Measurements from ENCODE around the gene HBEGF. TPM values are rescaled to one million over a fixed set of nuclear protein-coding genes. Genes with fewer than 3 reads are reported as not detected.

Gene HBEGF
- total and polyA plus RNA-seq, 2 experiments from 2014 or later, result 2.2 to 2.9 TPM

- H3K27me3 ChIP-seq (ENCODE audit: insufficient read depth), result no peaks in the 10 kb centered on the region
- H3K27ac ChIP-seq (ENCODE audit: low read depth), result no peak overlapping the region
- H3K4me3 Mint-ChIP-seq, result no peak overlapping the region
- H3K9me2 ChIP-seq (ENCODE audit: insufficient read depth), result 0 out of 2 replicates have a peak, but pooled peaks cover 3% of the 10 kb centered on the region
- H3K27me3 Mint-ChIP-seq (ENCODE audit: insufficient read depth, low read depth, poor library complexity), result peaks cover 2% of the 10 kb centered on the region
- DNase-seq (ENCODE audit: low spot score), result no peak
- H3K36me3 Mint-ChIP-seq (ENCODE audit: low read depth), result no peaks in the 10 kb centered on the region
- no peaks in the 10 kb centered on the region for H3K9me3 Mint-ChIP-seq
- no peaks in the 10 kb centered on the region for H3K79me2 ChIP-seq (replicated peaks; ENCODE audit: insufficient read depth)
- no peak for TF ChIP-seq EZH2phosphoT487 (IDR thresholded peaks at IDR 0.05; ENCODE audit: unreplicated experiment)
- no peak for TF ChIP-seq POLR2AphosphoS5 (IDR thresholded peaks at IDR 0.05; ENCODE audit: low read depth)
- TF ChIP-seq ZNF114 (CRISPR knock-in tag; IDR thresholded peaks at IDR 0.05), result no peak
- TF ChIP-seq CREB1 (CRISPR knock-in tag; IDR thresholded peaks at IDR 0.05; ENCODE audit: low read depth), result no peak
- no peaks in the 10 kb centered on the region for H3K36me3 ChIP-seq (ENCODE audit: insufficient read depth)
- H2AFZ ChIP-seq, result no peak overlapping the region
- H3K4me3 ChIP-seq, result no peak overlapping the region
- no peak for ATAC-seq
- H4K20me1 ChIP-seq (replicated peaks; ENCODE audit: insufficient read depth), result no peaks in the 10 kb centered on the region
- no peak overlapping the region for H3K4me2 ChIP-seq
- H3K27ac Mint-ChIP-seq, result no peak overlapping the region
- H3K4me1 ChIP-seq (ENCODE audit: insufficient read depth), result no peaks in the 10 kb centered on the region
- no peaks in the 10 kb centered on the region for H3F3A ChIP-seq (replicated peaks; ENCODE audit: low read depth)
- H3K4me1 Mint-ChIP-seq, result no peaks in the 10 kb centered on the region
Measured at GRCh38 chr5:140391732-140392131, 45.3 kb upstream of the HBEGF start.

DNA sequence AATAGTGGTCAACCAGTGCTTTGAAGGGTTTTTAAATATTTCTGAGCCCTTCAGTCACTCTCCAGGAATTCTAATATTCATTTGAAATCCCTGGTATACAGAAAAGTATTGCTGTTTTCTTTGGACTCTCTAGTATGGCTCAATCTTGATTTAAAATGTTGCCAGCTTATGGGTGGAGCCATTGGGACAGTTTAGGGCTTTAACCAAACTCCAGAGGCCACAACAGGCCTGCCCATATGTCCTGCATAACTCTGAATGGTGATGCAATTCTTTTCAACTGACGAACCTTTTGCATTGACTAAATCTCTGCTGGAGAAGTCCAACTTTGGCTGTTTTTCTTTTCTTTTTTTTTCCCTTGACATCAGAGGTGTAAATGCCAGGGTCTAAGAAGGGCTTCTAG, 44.9 kb upstream of the HBEGF start:
- H3K4me3 ChIP-seq, result no peak overlapping the region
- no peaks in the 10 kb centered on the region for H3F3A ChIP-seq (replicated peaks; ENCODE audit: low read depth)
- no peaks in the 10 kb centered on the region for H3K4me1 Mint-ChIP-seq
- no peak overlapping the region for H3K4me3 Mint-ChIP-seq
- DNase-seq (ENCODE audit: low spot score) (no peak), ATAC-seq (no peak)
- no peaks in the 10 kb centered on the region for H3K9me3 Mint-ChIP-seq
- no peaks in the 10 kb centered on the region for H3K27me3 ChIP-seq (ENCODE audit: insufficient read depth)
- peaks cover 2% of the 10 kb centered on the region for H3K27me3 Mint-ChIP-seq (ENCODE audit: insufficient read depth, low read depth, poor library complexity)
- no peaks in the 10 kb centered on the region for H3K36me3 ChIP-seq (ENCODE audit: insufficient read depth)
- H3K4me2 ChIP-seq, result no peak overlapping the region
- no peak overlapping the region for H3K27ac ChIP-seq (ENCODE audit: low read depth)
- H4K20me1 ChIP-seq (replicated peaks; ENCODE audit: insufficient read depth), result no peaks in the 10 kb centered on the region
- no peaks in the 10 kb centered on the region for H3K36me3 Mint-ChIP-seq (ENCODE audit: low read depth)
- no peak overlapping the region for H3K27ac Mint-ChIP-seq
- H3K79me2 ChIP-seq (replicated peaks; ENCODE audit: insufficient read depth), result no peaks in the 10 kb centered on the region
- H2AFZ ChIP-seq, result no peak overlapping the region
- 0 out of 2 replicates have a peak, but pooled peaks cover 3% of the 10 kb centered on the region for H3K9me2 ChIP-seq (ENCODE audit: insufficient read depth)
- H3K4me1 ChIP-seq (ENCODE audit: insufficient read depth), result no peaks in the 10 kb centered on the region
- no peak for TF ChIP-seq NANOG (IDR thresholded peaks at IDR 0.05; ENCODE audit: borderline replicate concordance)
- no peak for TF ChIP-seq EZH2 (IDR thresholded peaks at IDR 0.05; ENCODE audit: low read depth, unreplicated experiment)
- TF ChIP-seq CTCF (conservative IDR thresholded peaks at IDR 0.05; ENCODE audit: low read depth in 2 of 2), result no peak
- TF ChIP-seq, protein P1, sequence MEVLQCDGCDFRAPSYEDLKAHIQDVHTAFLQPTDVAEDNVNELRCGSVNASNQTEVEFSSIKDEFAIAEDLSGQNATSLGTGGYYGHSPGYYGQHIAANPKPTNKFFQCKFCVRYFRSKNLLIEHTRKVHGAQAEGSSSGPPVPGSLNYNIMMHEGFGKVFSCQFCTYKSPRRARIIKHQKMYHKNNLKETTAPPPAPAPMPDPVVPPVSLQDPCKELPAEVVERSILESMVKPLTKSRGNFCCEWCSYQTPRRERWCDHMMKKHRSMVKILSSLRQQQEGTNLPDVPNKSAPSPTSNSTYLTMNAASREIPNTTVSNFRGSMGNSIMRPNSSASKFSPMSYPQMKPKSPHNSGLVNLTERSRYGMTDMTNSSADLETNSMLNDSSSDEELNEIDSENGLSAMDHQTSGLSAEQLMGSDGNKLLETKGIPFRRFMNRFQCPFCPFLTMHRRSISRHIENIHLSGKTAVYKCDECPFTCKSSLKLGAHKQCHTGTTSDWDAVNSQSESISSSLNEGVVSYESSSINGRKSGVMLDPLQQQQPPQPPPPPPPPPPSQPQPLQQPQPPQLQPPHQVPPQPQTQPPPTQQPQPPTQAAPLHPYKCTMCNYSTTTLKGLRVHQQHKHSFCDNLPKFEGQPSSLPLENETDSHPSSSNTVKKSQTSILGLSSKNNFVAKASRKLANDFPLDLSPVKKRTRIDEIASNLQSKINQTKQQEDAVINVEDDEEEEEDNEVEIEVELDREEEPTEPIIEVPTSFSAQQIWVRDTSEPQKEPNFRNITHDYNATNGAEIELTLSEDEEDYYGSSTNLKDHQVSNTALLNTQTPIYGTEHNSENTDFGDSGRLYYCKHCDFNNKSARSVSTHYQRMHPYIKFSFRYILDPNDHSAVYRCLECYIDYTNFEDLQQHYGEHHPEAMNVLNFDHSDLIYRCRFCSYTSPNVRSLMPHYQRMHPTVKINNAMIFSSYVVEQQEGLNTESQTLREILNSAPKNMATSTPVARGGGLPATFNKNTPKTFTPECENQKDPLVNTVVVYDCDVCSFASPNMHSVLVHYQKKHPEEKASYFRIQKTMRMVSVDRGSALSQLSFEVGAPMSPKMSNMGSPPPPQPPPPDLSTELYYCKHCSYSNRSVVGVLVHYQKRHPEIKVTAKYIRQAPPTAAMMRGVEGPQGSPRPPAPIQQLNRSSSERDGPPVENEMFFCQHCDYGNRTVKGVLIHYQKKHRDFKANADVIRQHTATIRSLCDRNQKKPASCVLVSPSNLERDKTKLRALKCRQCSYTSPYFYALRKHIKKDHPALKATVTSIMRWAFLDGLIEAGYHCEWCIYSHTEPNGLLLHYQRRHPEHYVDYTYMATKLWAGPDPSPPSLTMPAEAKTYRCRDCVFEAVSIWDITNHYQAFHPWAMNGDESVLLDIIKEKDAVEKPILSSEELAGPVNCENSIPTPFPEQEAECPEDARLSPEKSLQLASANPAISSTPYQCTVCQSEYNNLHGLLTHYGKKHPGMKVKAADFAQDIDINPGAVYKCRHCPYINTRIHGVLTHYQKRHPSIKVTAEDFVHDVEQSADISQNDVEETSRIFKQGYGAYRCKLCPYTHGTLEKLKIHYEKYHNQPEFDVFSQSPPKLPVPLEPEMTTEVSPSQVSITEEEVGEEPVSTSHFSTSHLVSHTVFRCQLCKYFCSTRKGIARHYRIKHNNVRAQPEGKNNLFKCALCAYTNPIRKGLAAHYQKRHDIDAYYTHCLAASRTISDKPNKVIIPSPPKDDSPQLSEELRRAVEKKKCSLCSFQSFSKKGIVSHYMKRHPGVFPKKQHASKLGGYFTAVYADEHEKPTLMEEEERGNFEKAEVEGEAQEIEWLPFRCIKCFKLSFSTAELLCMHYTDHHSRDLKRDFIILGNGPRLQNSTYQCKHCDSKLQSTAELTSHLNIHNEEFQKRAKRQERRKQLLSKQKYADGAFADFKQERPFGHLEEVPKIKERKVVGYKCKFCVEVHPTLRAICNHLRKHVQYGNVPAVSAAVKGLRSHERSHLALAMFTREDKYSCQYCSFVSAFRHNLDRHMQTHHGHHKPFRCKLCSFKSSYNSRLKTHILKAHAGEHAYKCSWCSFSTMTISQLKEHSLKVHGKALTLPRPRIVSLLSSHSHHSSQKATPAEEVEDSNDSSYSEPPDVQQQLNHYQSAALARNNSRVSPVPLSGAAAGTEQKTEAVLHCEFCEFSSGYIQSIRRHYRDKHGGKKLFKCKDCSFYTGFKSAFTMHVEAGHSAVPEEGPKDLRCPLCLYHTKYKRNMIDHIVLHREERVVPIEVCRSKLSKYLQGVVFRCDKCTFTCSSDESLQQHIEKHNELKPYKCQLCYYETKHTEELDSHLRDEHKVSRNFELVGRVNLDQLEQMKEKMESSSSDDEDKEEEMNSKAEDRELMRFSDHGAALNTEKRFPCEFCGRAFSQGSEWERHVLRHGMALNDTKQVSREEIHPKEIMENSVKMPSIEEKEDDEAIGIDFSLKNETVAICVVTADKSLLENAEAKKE (CRISPR knock-in tag; IDR thresholded peaks at IDR 0.05), result no peak
- no peak for TF ChIP-seq POLR2AphosphoS5 (IDR thresholded peaks at IDR 0.05; ENCODE audit: low read depth)
- no peak for TF ChIP-seq ZNF114 (CRISPR knock-in tag; IDR thresholded peaks at IDR 0.05)
- no peak for TF ChIP-seq CREB1 (CRISPR knock-in tag; IDR thresholded peaks at IDR 0.05; ENCODE audit: low read depth)
- no peak for TF ChIP-seq EZH2phosphoT487 (IDR thresholded peaks at IDR 0.05; ENCODE audit: unreplicated experiment)
- TF ChIP-seq, protein P2, sequence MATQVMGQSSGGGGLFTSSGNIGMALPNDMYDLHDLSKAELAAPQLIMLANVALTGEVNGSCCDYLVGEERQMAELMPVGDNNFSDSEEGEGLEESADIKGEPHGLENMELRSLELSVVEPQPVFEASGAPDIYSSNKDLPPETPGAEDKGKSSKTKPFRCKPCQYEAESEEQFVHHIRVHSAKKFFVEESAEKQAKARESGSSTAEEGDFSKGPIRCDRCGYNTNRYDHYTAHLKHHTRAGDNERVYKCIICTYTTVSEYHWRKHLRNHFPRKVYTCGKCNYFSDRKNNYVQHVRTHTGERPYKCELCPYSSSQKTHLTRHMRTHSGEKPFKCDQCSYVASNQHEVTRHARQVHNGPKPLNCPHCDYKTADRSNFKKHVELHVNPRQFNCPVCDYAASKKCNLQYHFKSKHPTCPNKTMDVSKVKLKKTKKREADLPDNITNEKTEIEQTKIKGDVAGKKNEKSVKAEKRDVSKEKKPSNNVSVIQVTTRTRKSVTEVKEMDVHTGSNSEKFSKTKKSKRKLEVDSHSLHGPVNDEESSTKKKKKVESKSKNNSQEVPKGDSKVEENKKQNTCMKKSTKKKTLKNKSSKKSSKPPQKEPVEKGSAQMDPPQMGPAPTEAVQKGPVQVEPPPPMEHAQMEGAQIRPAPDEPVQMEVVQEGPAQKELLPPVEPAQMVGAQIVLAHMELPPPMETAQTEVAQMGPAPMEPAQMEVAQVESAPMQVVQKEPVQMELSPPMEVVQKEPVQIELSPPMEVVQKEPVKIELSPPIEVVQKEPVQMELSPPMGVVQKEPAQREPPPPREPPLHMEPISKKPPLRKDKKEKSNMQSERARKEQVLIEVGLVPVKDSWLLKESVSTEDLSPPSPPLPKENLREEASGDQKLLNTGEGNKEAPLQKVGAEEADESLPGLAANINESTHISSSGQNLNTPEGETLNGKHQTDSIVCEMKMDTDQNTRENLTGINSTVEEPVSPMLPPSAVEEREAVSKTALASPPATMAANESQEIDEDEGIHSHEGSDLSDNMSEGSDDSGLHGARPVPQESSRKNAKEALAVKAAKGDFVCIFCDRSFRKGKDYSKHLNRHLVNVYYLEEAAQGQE (IDR thresholded peaks at IDR 0.05; ENCODE audit: unreplicated experiment), result no peak

Data from GM23338 (cell line).